UCSD-AML1 (cell line): ENCODE measurements around the gene CGREF1.
"Not testable (repeated sequence)": the region's sequence is repeated elsewhere in the genome, so short reads cannot be mapped to it uniquely, and the experiment has no call there.

ENCODE experiments used
- DNase-seq: peaks from one replicate; lab custom pipeline; 2025; ENCODE audit not compliant: unreplicated experiment; lab: John Stamatoyannopoulos, UW

The CGREF1 gene

DNA sequence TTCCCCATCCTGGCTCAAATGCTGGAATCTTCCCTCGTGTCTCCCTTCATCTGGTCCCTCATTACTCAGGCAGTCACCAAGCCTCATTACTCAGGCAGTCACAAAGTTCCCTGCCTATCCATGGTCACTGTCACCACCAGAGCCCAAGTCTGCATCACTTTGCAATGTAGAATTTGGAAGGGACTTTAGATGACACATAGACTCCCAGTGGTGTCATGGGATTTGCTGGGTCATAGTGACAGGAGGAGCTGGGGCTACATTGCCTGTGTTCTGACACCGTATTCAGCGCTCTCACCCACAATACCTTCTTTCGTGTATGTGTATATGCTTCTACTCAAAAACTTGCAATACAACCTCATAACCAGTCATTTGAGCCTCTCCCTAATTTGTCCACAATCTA is 42.6 kb downstream of the CGREF1 start:
- no peak for DNase-seq

GRCh38 chr2:27075566-27075871 is 43.4 kb downstream of the CGREF1 start:
- not testable (repeated sequence) for DNase-seq

DNA sequence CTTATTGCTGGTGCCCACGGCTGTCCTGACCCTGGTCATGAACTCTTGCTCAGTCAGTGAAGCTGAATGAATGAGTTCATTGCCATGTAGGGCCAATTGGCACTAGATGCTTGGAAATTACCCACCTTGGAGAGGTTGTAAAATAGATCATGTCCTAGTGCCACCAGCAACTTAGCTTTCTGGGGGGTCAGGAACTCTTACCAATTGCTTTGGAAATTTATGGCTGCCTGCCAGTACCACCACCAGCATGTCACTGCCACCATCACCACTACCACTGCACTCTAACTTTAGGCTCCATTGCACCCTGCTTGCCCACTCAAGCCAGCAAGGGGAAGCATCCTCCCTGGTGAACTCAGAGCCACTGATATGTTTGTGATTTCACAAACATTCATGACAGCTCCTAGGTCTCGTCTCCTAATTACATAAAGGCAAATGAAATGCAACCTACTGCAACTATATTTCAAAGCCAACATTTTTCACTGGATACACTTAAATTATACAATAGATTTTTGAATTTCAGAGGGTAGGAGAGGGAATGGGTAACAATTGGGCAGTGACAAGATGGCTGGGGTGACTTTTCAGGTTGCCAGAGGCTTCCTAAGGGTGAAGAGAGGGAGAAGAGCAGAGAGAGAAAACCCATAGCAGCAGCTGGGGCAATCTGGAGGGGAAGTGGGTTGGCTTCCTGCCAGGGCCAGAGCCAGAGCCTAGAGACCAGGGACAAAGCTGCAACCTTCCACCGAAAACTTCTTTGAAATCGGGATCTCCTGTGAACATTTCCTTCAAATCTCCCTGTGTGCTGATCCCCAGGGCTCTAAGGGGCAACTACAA is 44.0 kb downstream of the CGREF1 start:
- peak; percentile 73 for DNase-seq

DNA sequence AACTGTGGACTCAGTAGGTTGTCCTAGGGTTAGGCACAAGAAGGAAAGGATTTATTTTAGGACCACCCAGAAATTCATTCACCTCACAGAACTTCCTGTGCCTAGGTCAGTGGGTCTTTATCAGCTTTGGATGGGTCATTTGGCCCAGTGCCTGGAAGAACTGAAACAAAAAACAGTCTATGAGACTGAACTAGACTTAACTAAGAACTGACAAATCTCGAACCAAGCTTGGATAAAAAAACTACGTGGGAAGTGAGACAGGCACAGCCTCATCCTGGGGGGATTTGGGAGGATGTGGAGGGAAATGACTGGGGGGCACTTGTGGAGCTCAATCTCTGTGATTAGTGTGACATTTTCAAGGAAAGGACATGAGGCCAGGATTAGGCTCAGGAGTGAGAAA is 45.1 kb downstream of the CGREF1 start:
- no peak for DNase-seq

DNA sequence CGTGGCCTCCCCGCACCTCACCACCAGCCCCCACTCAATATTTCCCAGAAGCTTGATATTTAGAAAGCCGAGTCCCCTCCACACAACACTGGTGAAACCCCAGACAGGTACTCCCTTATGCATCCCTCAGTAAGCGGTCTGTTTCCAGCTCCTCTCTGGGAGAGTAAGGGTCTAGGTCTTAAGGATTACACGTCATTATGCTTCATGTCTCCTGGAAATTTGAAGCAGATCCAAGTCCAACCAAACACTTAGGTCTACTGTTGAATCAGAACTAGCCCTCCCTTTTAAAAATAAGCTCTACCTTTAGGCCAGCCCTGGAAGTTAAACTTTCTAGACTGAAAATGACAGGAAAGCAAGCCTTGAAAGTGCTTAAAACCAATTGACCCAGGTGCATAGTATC is 46.0 kb downstream of the CGREF1 start:
- no peak for DNase-seq

- DNase-seq, result peak; percentile 73
Measured at GRCh38 chr2:27071990-27072830, 46.7 kb downstream of the CGREF1 start.

DNA sequence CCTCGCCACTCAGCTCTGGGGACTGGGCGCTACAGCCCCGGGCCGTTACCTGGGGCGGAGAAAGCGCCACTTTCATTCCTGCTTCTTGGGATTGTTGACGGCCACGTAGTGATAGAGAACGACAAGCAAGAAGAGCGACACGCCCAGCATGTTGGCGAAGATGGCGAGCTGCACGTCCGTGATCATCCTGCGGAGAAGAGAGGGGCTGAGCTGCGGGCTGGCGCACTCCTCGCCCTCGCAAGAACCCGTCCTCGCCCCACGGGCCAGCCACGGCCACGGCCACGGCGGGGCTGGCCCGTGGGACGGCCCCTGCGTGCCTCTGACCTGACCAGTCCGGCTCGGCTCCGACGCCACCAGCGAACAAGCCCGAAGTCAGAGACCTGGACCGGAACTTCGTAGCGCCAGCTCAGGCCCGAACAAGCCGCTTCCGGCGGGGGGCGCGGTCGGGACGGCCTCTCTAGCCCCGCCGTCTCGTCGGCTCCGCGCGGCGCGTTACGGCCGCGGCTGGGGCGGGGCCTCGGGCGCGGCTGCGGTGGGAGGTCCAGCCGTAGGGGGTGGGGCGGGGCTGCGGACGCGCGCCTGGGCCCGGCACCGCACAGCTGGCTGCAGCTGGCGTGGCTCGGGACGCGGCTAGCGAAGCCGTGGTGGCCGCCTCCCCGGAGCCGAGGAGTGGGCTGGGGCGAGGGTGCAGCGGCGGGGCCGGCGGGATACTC is 47.5 kb downstream of the CGREF1 start, which contains the start of gene OST4:
TSS of gene OST4 (minus strand) at position 378 of the 713 bp plus-strand sequence.
- DNase-seq, result peak; percentile 96

- no peak for DNase-seq
Measured at GRCh38 chr2:27070653-27071276, 48.2 kb downstream of the CGREF1 start.

DNA sequence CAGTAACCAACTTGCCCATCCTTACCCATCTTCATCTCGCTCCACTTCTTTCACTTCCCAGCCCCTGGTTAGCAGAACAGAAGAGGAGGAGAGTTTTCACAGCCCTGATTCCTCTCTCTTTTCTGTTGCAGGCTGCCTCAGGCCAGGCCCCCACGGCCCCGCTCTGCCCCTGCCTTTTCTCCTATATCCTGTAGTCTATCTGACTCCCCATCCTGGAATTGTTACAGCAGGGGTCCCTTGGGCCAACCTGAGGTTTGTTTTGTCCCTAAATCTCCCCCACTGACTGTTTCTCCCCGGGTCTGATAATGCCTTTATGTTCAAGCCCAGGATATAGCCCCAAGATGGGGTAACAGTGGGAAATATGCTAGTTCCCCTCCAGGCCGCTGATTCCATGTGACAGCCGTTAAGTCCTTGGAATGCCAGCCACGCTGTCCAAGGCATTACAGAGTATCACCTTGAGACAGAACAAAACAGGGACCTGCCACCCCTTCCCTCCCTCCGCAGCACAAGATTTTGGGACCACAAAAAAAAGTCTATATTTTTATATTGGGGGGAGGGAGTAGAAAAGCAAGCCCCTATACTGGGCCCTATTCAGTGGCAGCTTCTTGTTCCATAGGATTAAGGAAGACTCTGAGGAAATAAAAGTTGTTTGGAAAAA is 48.8 kb downstream of the CGREF1 start:
- DNase-seq, result no peak

GRCh38 chr2:27069436-27069835 is 49.5 kb downstream of the CGREF1 start:
- no peak for DNase-seq

DNA sequence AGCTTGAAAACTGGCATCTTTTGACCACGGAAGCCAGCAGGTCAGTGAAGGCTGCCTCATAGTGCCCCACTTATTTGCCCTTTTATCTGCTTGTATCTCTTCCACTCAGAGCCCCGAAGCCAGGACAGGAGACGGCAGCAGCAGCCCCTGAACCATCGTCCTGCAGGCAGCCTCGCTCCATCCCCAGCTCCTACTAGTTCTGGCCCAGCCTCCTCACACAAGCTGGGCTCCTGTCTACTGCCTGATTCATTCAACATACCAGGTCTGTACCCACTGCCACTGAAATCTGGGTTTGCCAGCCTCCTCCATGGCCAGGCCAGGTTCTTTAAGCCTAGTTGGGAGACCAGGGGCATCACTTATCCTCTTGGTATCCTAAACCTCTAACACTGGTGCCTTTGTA is 51.5 kb downstream of the CGREF1 start:
- DNase-seq, result no peak

- DNase-seq, result no peak
Measured at GRCh38 chr2:27065128-27065527, 53.8 kb downstream of the CGREF1 start.

DNA sequence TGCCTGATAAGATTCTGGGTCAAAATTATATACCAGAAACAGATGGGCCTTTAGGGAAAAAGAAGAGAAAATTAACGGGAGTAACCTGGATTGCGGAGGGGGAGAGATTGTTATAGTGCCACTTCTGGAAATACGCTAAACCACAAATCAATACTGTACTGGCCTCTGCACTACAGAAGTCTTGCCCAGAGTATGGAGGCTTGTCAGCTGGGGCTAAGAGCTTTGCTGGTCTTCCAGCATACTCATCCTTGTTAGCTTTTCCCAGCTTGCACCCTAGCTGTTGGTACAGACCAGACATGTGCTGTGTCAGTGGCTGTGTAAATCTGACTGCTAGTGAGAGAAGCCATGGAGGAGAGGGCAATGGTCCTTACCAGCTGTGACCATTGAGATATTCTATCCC is 58.6 kb downstream of the CGREF1 start:
- DNase-seq, result no peak

DNA sequence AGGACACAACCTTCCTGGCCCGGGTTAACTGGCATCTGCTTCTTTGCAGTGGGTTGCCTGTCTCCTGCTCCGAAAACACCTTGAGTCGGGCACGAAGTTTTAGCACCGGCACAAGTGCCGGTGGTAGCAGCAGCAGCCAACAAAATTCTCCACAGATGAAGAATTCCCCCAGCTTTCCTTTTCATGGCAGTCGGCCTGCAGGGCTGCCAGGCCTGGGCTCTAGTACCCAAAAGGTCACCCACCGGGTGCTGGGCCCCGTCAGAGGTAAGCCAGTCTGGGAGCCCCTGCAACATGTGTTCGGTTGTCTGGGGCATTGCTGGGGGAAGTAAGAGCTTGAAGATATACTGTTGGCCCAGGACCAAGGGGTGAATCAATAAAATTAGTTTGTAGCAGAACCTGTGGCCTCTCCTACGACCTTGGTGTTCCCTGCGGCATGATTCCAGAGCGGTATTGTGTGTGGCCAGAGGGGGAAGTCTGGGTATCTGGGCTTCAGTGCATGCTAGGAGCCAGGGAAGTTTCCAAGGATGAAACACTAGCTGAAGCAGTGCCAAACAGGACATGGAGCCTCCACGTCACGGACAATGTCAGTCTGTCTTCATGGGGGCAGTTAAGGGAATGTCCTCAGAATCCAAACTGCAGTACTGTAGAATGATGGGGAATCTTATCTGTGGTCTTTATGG is 59.6 kb downstream of the CGREF1 start:
- no peak for DNase-seq

- DNase-seq, result no peak
Measured at GRCh38 chr2:27058210-27058609, 60.7 kb downstream of the CGREF1 start.

DNA sequence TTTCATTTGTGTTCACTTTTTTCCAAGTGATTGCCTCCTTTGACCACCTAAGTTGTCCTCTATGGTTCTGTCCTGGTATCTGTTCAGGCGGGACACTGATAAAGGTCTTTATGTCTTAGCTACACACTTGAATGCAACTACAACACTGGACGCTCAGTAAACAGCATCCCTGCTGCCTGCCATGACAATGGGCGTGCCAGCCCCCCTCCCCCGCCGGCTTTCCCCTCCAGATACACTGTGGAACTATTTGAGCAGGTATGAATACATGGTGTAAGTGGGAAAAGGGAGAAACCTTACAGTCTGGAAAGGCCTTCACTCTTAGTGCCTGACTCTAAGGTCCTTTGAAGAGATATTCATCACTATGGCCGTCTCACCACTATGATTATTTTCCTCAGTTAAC is 61.7 kb downstream of the CGREF1 start:
- no peak for DNase-seq

GRCh38 chr2:27054721-27055120 is 64.2 kb downstream of the CGREF1 start:
- no peak for DNase-seq

DNA sequence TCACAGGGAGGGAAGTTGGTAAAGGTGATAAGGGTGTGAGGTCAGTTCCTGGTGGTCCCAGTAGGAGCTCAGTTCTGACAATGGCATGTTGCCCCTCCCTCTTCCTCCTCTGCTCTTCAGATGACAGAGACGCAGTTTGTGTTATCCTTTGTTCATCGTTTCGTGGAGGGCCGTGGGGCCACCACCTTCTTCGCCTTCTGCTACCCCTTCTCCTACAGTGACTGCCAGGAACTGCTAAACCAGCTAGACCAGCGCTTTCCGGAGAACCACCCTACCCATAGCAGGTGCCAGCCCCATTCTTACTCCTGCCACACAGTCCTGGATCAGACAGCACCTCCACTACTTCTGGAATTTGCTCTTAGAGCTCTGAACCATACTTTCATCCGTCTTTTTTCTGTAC is 65.2 kb downstream of the CGREF1 start:
- no peak for DNase-seq

GRCh38 chr2:27053321-27053720 is 65.6 kb downstream of the CGREF1 start:
- no peak for DNase-seq
